Cardiac septum (tissue), 1 donor: Measurements from ENCODE around the gene PLCG2. TPM values are rescaled to one million over a fixed set of nuclear protein-coding genes. Genes with fewer than 3 reads are reported as not detected.
"Not testable (repeated sequence)": the region's sequence is repeated elsewhere in the genome, so short reads cannot be mapped to it uniquely, and the experiment has no call there.

Experiments used
- DNase-seq: peaks from one replicate; pipeline ENCODE4 v3.0.0-alpha.2; 2020; ENCODE audit warnings: low spot score
- intact Hi-C: fragments of 100-400 bp; cut with DNase I; formaldehyde crosslinking; loops from one replicate; pipeline ENCODE4 v1.14.0; 2022
- total RNA-seq: library from RNA; stranded (reverse); fragmentation: NEBNext Ultra II Directional; extraction: Animal tissue kit (Norgen Biotek cat#: 25700); gene quantifications from one replicate; pipeline ENCODE4 v1.2.1, GENCODE V29; 2021
- donor health status: DM: no; HTN: no; CAD: no.

PLCG2 gene
- total RNA-seq, 1 donor from 2014 or later, result 8.5 TPM

GRCh38 chr16:81923296-81923695, 144.2 kb downstream of the PLCG2 start:
- intact Hi-C loops, result no loop called here
- no peak for DNase-seq

DNA sequence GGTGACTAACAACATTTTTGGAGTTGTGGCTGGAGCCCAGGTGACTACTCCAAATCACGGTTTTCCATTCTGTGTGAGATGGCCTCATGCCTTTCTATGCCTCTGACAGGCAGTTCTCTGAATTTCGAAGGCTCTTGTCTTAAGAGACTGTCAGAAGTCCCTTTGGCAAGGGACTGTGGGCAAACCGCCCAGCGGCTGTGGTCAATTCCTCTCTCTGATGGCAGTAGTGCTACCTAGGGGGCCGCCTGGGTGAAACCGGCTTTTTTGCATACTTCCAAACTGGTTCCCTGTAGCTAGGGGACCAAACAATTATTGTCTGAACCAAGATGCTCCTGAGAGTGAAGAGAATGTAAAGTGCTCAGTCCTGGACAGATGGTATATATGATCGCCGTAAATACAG, 145.9 kb downstream of the PLCG2 start:
- intact Hi-C loops, result no loop called here
- no peak for DNase-seq

GRCh38 chr16:81926036-81926435, 146.9 kb downstream of the PLCG2 start:
- DNase-seq, result no peak
- intact Hi-C loops, result no loop called here

DNA sequence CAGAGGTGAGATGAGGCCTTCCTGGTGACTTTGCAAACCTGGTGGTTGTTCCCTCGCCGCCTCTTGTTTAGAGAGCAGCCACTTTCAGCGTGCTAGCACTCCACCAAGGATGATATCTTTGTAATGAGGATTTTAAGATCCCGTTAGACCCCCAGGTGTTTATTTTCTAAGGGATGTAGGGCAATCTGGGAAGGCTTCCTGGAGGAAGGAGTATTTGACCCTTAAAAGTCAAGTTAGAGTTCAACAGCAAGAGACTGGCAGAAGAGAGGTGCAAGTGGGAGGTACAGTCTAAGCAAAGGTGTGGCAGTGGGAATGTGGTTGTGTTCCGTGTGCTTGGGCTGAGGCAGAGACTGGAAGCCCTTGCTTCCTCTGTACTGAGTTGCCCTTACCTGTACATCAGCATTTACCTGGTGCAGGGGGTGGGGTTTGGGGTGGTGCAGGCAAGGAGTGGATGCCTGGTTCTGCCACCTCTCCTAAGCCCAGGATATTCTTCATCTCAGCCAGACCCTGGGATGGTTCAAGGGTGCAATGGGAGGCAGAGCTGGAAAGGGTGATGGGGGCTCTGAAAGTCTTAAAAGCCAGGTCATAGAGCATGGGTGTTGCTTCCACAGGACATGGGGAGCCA, 148.6 kb downstream of the PLCG2 start:
- DNase-seq, result no peak
- intact Hi-C loops, result no loop called here

DNA sequence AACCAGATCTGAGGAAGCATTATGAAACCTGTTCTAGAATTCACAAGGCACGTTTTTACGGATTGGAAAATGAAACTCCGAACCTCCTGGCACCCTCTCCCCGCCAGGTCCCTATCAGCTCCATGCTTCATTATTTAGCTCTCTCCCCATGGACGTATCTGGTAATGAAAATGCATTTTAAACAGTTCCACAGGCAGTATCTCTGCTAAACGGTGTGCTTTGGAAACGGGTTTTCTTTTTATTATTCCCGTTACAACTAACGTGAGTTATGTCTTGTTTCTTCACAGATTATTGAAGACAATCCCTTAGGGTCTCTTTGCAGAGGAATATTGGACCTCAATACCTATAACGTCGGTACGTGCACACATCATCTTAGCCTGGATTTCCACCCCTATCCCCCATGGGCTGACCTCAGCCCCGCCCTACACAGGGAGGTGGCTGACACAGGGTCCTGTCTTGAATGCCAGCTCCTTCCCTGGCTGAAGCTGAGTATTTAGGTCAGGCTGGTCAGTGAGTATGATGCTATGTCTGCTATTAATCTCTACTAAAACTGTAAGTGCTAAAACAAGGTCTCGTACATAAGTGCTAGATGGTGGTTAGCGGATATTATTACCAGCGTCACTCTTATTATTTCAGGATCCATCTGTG, 149.3 kb downstream of the PLCG2 start:
- no peak for DNase-seq
- intact Hi-C loops, result no loop called here

DNA sequence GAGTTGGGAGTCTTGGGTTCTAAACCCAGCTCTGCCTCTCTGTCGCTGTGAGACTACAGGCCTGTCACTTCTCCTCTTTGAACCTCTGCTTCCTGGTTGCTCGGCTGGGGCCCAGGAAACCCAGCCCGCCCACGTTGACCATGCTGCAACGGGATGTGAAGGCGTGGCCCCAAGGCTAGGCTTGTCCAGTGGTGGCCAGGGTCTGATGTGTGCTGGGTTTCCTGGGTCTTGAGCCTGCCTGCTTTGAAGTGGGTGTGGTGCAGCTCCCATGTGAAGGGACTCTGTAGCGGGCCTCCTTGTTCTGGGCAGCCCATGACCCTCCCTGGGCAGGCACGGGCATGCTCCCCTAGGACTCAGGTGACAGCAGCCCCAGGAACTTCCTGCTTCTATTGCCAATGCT, 149.9 kb downstream of the PLCG2 start:
- intact Hi-C loops, result no loop called here
- no peak for DNase-seq

DNA sequence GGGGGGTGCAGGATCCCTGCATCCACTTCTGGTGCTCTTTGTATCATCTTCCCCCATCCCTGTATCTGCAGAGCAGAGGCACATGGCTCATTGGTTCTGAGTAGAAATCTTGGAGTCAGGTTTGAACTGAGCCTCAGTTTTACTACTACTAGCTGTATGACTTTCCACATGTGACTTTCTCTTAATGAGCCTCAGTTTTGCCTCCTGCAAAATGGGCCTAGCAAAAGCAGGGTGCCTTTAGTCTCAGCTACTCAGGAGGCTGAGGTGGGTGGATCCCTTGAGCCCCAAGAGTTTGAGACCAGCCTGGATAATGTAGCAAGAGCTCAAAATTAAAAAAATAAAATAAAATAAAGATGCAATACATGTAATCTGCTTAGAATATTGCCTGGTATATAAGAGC, 150.8 kb downstream of the PLCG2 start:
- intact Hi-C loops, result no loop called here
- DNase-seq, result no peak

DNA sequence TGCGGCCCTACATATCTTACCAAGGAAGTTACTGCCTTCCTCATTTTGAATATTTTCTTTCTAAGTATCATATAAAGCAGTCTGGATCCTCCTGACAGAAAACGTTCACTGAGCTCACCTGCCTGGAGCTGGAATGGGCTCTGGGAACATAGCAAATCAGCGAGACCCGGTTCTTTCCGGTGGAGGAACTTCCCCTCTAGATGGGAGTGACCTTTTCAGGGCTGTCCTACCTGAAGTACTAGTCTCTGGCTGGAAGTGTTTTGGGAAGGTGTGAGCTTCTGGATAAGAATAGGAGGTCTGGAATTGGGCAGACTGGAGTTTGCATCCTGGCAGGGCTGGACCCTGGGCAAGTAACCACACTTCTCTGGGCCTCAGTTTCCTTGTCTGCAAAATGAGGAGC, 152.8 kb downstream of the PLCG2 start:
- no peak for DNase-seq
- intact Hi-C loops, result no loop called here

GRCh38 chr16:81932668-81933067, 153.6 kb downstream of the PLCG2 start:
- intact Hi-C loops, result no loop called here

DNA sequence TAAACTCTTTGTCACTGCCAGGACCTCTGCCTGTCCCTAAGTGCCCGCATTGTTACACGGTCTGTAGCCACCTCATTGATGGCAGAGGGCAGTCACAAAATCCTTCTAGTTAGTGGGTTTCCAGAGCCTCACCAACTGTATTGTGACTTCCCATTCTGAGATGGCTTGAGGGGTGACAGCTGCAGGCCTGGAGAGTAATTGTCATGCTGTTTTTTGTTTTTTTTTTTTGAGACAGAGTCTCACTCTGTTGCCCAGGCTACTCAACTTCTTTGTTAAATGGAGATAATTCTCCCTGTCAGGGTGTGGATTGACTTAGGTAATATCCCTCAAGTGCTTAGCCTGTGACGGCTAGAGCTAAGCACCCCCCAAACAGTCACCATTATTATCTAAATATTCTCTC, 154.3 kb downstream of the PLCG2 start:
- no peak for DNase-seq
- intact Hi-C loops, result no loop called here

More at GRCh38 chr16:81932668-81933067, 153.6 kb downstream of the PLCG2 start:
- no peak for DNase-seq

DNA sequence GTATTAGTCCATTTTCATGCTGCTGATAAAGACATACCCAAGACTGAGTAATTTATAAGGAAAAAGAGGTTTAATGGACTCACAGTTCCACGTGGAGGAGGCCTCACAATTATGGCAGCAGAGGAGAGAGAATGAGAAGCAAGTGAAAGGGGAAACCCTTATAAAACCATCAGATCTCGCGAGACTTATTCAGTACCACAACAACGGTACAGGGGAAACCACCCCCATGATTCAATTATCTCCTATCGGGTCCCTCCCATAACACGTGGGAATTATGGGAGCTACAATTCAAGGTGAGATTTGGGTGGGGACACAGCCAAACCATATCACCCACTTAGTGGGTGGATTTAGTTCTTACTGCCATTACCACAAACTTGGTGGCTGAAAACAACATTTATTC, 155.6 kb downstream of the PLCG2 start:
- intact Hi-C loops, DNase-seq: not testable (repeated sequence)

GRCh38 chr16:81936209-81937000, 157.3 kb downstream of the PLCG2 start:
- intact Hi-C loops, result no loop called here
- no peak for DNase-seq

DNA sequence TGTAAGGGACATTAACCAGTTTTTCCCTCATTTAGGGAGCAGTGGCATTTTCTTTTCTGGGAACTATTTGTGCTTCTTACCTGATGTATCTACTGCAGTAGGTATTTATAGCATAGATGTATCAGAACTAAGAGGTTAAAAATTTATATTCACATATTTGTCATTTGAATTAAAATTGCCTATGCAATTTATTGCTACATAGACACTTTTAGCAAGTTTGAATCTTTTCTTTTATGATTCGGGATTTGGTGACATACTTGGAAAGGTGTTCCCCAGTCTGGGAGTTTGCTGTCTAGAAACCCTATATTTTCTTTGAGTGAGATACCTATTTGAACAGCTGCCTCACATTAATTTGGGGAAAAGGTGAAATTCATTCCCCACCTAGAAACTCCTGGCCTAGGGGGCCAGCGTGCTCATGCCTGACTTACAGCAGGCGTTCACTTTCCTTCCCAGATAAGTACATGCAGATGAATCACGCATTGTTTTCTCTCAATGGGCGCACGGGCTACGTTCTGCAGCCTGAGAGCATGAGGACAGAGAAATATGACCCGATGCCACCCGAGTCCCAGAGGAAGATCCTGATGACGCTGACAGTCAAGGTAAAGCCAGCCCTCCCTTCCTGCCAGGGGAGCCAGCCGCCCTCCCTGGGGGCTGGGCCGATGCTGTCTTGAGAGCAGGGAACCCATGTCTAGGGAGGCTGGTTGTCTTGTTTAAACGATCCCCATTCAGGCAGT, 158.4 kb downstream of the PLCG2 start:
- DNase-seq, result no peak
- intact Hi-C loops, result no loop called here

DNA sequence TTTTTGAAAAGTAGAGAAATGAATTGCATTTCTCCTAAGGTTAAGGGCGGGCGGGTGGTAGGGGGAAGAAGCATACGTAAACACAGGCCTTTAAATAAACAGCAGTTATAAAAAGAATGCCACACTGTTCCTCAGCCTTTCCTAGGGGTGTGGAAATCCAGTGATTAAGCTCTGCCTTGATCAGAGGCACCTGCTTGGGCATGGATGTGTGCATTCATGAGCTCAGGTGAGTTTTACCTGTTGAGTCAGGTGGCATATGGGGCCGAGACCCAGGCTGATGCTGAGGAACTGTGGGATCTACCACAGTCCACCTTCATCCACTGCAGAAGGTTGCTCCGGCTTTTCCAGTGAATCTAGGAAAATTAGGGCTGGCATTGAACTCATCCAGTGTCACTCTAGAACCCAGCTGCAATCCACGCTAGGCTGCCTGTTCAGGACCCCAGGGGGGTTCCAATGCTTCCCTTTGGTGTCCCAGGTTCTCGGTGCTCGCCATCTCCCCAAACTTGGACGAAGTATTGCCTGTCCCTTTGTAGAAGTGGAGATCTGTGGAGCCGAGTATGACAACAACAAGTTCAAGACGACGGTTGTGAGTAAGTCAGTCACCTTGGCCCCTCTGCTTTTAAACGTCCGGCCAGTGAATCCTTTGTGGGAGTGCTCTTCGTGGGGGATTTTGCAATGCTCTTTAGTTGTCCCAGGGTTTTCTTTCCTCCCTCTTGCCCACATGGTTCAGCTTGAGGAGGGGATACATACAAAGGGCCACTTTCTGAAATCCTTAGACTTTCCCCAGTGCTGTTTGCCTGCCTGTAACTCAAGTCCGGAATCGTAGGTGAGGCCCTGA, 159.5 kb downstream of the PLCG2 start:
- intact Hi-C loops, result no loop called here
- no peak for DNase-seq

GRCh38 chr16:81939164-81940056, 160.3 kb downstream of the PLCG2 start:
- intact Hi-C loops, result loop anchor here (5.0 kb wide), 1 partner anchor 288 kb away; no protein-coding TSS in a partner anchor
- DNase-seq, result no peak

GRCh38 chr16:81940781-81941560, 161.9 kb downstream of the PLCG2 start:
- intact Hi-C loops, result loop anchor here (5.0 kb wide), 1 partner anchor 286 kb away; no protein-coding TSS in a partner anchor
- no peak for DNase-seq

DNA sequence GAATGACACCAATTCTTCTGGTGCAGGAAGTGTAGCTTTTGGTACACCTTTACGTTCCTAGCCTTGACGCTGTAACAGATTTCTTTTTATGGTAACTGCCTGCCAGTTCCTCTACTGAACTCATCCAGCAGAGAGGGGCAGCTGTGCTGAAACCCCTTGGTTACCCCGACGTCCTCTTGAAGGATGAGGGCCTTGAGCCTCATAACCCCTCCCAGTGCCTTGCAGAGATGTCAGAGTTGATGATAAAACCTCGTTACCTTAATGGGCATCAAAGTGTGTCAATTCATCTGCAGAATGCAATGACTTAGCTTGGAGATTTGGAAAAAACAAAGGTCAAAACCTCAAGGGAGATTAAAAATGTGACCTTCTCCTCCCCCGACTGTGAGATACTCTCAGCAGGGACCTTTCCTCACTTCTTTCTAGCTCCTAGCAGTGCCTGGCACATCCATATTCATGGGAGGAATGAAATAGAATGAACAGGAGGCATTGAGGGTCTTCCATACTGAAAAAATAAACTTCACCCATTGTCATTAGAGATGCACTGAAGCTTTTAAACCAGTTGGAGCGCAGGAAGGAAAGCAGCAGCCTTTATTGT, 163.0 kb downstream of the PLCG2 start:
- intact Hi-C loops, result loop anchor here (5.0 kb wide), 1 partner anchor 285 kb away; no protein-coding TSS in a partner anchor

More for the DNA sequence above, 163.0 kb downstream of the PLCG2 start:
- no peak for DNase-seq
